SU-DHL-6 (cell line): ENCODE results near the gene CXADR.

ENCODE experiments used
- EZH2phosphoT487 ChIP-seq: fragments of 200-600 bp; sonication (generic), shearing (Covaris generic); conservative IDR thresholded peaks from 2 replicates; pipeline ENCODE4 v1.6.1; 2018; ENCODE audit warnings: mild to moderate bottlenecking, antibody characterized with exemption, low read length, moderate library complexity, mixed read lengths
- TF ChIP-seq, protein P1 (sequence below): fragments of 200-600 bp; sonication (generic); IDR thresholded peaks from one replicate; pipeline ENCODE4 v1.5.1; 2017; ENCODE audit warnings: antibody characterized with exemption, mild to moderate bottlenecking, low read length, moderate library complexity; ENCODE audit not compliant: insufficient read depth, poor library complexity, severe bottlenecking

DNA sequence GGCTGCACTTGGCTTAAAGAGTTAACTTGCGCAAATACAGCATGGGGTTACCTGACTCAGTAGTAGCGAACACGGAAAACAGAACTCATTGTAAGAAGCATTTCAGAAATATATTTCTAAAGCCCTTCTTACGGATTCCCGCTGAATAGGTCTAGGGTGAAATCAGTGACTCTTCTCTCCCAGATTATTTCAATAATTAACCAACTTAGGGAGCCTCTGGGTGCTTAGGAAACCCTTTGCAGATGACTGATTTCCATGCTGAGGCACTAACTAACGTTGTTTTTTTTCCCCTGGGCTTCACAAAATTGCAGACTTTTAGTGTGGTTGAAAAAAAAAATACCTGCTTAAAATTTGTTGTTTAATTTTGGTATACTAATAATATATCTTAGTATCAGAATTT lies 59.6 kb downstream of the CXADR start:
- TF ChIP-seq, protein P1, sequence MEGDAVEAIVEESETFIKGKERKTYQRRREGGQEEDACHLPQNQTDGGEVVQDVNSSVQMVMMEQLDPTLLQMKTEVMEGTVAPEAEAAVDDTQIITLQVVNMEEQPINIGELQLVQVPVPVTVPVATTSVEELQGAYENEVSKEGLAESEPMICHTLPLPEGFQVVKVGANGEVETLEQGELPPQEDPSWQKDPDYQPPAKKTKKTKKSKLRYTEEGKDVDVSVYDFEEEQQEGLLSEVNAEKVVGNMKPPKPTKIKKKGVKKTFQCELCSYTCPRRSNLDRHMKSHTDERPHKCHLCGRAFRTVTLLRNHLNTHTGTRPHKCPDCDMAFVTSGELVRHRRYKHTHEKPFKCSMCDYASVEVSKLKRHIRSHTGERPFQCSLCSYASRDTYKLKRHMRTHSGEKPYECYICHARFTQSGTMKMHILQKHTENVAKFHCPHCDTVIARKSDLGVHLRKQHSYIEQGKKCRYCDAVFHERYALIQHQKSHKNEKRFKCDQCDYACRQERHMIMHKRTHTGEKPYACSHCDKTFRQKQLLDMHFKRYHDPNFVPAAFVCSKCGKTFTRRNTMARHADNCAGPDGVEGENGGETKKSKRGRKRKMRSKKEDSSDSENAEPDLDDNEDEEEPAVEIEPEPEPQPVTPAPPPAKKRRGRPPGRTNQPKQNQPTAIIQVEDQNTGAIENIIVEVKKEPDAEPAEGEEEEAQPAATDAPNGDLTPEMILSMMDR: no peak
- TF ChIP-seq EZH2phosphoT487: no peak
